G401 (cell line): ENCODE results near the gene KLK13. TPM values are rescaled to one million over a fixed set of nuclear protein-coding genes. Genes with fewer than 3 reads are reported as not detected.

ENCODE experiments used
- DNase-seq: peaks from one replicate; pipeline ENCODE4 v3.0.0-alpha.2; 2015; ENCODE audit warnings: low spot score
- in situ Hi-C: cut with HindIII; loops from 2 replicates; pipeline ENCODE4 v1.10.0; 2016; ENCODE audit warnings: low sequenced_read_pairs, mixed read lengths
- total RNA-seq: library from RNA; depleted of rRNA; stranded (reverse); fragments of >200 nt; shearing (Covaris generic); gene quantifications from 2 replicates; pipeline ENCODE4 v1.2.3, GENCODE V29; 2014

Gene KLK13
- total RNA-seq, 1 experiment from 2014 or later, result not detected

DNA sequence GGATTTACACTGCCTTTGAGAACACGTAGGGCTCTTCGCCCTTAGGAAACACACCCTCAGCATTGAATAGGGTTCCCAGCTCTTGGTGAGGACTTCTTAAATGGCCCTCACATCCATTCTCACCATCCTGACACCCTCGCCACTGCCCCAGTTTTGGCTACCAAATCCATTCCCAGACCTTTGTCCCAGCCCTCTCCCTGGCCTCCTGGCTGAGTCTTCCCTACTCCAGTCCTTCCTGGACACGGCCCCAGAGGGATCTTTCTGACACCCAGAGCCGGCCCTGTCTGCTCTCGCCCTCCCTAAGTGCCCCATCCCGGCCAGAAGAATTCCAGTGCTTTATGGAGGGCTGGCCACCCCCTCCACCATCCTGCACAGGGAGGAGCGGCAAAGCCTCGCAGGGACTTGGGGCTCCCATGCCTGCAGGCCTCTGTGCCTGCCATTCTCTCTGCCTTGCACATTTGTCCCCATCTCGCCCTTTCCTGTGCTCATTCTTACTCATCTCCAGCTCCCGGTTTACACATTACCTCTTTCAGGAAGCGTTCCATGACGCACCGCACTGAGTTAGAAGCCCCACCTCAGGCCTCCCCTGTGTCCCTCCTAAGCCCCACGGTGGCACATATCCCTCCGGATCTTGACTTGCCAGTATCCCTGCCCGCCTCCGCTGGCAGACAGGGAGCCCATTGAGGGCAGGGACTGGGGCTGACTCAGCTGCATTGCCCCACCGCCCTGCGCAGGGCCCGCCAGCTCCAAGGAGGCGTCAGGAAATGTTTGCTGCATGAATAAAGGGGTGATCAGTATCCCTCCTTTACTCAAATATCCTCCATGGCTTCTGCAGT is 28.8 kb upstream of the KLK13 start:
- in situ Hi-C loops, result no loop called here

DNA sequence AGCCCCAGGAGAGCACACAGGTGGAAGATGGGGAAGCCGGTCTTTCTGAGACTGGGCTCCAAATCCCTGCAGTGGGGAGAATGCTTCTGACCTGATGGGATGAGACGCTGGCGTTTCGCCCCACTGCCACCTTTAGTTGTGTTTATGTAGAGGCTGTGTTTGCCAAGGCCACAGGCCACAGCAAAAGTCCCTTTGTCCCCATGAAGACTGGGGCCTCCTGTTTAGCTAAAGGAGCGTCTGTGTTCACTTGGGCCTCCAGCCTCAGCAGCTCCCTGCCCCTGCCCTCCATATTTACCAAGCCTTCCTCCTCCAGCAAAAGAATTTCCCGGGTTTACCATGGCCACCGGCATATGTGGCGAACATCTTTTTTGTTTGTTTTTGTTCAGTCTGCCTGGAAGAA is 28.2 kb upstream of the KLK13 start:
- DNase-seq, result no peak
- in situ Hi-C loops, result no loop called here

More for the DNA sequence above, 28.8 kb upstream of the KLK13 start:
- DNase-seq, result no peak

DNA sequence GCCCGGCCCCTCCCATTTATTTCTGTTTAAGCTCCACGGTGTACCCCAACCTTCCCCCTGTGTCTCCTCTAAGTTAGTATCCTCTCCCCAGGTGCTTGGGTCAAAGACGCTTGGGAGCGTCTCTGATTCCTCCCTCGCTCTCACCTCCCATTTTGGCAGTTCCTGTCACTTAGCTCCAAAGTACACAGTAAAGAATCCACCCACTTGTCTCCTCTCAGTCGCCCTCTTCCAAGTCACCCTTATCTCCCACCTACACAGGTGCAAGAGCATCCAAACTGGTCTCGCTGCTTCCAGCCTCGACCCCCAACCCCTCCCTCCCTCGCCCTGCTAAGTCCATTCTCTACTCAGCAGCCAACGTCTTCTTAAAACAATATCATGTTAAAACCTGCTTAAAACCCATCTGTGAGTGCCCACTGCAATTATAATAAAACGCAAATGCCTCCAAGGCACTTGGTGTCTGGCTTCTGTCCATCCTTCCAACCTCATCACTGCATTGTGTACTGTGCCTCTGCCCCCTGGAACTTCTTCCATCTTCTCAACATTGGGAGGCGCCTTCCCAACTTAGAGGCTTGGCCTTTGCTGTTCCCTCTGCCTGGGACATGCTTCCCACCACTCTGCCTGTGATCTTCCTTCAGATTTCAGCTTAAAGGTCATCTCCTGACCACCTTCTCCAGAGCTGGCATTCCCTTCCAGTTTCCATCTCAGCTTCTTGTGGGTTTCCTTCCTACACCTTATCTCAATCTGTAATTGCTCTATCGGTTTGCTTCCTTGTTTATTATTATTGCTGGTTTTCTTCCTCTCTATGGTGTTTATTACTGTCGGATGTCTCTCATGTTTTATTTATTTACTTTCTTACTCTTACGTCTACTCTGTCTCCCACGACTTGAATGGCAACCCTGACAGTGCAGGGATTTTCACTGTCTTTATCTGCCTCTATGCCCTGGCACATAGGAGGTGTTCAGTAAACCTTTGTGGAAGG is 27.3 kb upstream of the KLK13 start:
- DNase-seq, result no peak
- in situ Hi-C loops, result no loop called here

DNA sequence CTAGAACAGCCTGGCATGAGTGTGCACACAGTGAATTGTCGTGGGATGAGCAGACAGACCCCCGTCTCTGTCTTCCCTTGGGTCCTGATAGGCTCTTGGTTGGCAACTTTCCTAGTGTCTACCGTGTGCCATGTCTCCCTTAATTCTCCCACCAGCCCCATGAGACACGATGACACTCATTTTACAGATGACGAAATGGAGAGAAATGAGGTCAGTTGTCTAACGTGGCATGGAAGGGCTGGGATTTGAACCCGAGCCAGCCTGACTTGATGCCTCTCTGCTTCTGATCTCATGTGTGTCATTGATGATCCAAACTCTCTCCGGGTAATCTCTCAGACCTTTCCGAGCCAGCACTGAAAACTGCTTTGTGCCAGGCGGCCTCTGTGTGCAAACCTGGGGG is 26.2 kb upstream of the KLK13 start:
- DNase-seq, result no peak
- in situ Hi-C loops, result no loop called here

DNA sequence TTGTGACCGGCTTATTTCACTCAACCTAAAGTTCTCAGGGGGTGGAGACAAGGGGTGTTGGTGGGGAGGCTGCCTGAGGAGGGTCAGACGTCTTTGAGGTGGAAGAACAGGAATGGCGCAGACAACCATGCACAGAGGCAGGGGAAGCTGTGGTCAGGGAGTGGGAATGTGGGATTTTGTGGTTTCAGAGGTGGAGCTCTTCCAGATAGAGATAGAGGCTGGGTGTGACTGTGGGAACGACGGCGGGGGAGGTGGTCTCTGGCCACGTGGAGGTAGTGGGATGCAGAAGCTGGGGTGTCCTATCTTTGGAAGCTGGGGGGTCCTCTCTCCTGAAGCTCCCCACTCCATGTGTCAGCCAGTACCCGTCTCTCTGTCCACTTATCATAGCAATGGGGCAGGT is 25.6 kb upstream of the KLK13 start:
- DNase-seq, result no peak
- in situ Hi-C loops, result no loop called here

DNA sequence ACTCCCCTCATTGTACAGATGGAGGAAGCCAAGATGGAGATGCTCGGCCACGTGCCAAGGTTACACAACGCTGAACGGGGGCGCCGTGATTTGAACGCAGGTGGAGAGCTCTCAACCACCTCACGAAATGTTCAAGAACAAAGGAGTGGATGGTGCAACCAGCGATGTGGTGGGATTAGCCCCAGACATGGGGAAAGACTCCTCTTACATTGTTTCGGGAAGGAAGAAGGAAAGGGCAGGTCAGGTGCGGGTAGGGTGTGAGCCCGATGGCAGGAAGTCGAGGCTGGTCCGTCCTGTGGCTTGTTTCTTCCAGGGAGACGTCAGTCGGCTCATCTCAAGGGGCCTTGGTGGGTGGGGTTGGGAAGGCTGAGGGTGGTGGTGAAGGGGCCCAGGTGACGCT is 24.9 kb upstream of the KLK13 start:
- no peak for DNase-seq
- in situ Hi-C loops, result no loop called here

DNA sequence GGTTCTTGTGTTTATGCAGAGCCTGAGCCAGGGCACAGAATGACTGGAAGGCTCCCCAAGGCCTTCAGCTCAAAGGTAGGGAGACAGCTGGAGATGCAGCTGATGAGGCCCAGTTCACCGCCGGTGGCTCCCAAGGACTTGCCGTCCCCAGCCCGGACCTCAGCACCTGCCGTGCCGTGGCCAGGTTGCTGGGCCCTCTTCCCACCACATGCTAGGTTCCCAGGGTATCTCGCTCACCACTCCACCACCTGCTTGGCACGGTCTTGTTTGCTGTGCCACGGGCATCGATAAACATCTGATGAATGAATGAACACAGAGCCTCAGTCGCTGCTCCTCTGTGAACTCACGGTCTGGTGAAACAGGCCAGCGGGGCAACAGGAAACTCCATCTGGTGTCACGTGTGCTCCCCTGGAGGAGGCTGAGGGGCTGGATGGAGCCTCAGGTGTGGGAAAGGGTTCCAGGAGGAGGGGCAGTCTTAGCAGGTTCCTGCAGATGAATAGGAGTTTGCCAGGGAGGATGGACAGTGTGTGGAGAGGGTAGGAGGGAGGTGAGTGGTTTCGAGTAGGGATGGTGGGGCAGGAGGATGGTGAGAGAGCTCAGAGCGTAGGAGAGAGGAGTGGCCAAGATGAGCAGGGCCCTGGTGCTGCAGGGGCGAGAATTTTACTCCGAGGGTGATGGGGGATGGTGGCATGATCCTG is 21.4 kb upstream of the KLK13 start:
- in situ Hi-C loops, result no loop called here
- no peak for DNase-seq

DNA sequence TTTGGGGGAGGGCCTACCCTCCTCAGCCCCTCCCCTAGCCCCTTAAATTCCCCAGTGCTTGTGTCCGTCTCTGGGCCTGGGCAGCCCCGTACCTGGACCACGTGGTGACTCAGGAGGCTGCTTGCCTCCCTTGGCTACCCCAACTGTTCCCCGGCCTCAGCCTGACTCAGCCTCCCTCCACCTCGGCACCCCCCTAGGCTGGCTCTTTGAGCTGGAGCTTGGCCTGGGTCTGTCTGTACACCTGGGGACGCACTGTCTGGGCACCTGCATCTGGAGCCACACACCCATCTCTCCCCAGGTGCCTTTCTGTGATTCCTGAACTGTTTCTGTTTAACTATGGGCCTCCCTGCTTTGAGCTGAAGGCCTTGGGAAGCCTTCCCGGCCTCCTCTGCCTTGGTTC is 19.6 kb upstream of the KLK13 start:
- no peak for DNase-seq
- in situ Hi-C loops, result no loop called here

DNA sequence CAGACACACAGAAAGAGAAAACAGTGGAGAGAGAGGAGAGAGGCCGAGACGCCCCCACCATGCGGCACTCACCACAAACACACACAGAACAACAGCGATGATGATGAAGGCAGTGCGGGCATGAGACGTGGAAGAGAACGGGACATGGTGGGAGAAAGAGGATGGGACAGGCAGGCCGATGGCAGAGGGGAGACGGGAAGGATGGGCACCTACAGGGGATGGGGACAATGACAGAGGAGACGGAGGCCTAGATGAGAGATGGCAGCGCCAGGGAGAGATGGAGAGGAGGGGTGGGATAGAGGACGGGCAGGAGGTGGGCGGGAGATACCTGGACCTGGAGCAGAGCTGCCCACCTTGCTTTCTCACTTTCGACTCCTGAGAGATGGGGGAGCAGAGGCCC is 18.9 kb upstream of the KLK13 start:
- DNase-seq, result no peak
- in situ Hi-C loops, result no loop called here

DNA sequence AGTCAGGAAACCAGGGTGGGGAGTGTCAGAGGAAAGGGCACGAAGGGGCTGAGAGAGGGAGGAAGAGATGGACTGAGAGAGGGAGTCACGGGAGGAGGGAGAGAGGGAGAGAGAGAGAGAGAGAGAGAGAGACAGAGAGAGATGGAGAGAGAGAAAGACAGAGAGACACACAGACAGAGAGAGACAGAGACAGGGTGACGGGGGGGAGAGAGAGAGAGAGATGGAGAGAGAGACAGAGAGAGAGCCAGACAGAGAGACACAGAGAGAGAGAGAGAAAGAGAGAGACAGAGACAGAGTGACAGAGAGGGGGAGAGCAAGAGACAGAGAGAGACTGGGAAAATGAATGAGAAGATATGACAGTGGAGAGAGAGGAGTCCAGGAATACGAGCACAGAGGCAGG is 18.3 kb upstream of the KLK13 start:
- in situ Hi-C loops, result no loop called here
- DNase-seq, result no peak

DNA sequence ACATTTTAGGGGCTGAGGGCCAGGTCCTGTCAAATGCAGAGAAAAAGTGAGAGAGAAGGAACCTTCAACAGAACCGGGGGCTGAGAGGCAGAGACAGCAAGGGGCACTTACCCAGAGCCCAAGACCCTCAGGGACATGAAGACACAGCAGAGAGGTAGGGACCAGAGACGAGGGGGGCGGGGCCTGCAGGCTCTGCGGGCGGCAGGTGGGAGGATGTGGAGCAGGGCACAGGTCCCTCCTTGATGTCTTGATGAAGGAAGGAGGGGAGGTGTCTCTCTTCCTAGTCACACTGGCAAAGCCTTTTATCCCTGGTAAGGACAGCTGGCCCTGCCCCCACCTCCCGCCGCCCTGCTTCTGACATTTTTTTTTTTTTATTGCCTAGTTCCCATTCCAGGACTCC is 17.7 kb upstream of the KLK13 start, which contains the start of gene KLK14:
KLK14 (minus strand) TSS at position 277 of the 400 bp plus-strand sequence; CDS start at position 4, 273 bp downstream.
- DNase-seq, result no peak

DNA sequence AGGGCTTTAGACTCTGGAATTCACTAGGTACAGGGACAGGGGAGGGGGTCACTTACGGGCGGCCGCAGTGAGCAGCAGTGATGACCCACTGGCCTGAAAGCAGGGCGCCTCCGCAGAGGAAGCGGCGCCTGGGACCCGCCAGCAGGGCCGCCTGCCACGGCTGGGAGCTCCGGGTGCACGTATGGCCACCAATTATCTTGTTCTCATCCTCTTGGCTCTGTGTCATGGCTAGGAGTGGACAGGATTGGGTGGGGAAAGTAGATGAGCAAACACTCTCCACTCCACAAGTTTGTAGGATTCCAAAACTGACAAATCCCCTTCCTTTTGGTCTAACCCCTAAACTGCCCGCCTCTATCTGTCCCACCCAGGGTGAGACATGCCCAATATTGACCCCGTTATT is 16.6 kb upstream of the KLK13 start:
- DNase-seq, result no peak
- in situ Hi-C loops, result no loop called here

More for the DNA sequence above, 17.7 kb upstream of the KLK13 start, which contains the start of gene KLK14:
- in situ Hi-C loops, result no loop called here

DNA sequence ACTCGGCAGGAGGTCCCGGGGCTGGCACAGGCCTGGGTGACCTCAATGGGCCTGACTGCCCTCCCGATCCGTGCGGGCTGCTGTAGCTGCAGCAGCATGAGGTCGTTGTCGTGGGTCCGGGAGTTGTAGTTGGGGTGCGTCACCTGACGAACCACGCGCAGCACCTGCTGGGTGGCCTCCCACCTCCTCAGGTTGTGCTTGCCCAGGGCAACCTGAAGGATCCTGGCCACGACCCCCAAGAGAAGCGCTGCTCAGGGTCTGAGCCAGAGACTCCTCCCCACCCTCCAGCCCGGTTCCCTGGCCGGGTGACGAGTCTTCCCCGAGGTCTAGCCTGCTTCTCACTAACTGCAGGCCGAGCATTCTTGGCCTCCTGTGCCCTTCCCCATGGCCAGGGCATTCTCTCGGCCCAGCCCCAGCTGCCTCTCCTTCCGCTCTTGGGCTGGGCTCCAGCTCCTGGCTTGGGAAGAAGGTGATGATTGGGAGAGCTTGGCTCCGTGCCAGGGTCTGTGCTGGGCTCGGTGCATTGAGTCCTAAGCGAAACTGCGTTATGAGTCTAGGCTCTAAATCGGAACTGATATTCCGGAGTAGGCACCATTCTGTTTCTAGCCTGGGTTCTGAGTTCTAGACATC is 14.7 kb upstream of the KLK13 start:
- DNase-seq, result peak; percentile 13
- in situ Hi-C loops, result no loop called here

DNA sequence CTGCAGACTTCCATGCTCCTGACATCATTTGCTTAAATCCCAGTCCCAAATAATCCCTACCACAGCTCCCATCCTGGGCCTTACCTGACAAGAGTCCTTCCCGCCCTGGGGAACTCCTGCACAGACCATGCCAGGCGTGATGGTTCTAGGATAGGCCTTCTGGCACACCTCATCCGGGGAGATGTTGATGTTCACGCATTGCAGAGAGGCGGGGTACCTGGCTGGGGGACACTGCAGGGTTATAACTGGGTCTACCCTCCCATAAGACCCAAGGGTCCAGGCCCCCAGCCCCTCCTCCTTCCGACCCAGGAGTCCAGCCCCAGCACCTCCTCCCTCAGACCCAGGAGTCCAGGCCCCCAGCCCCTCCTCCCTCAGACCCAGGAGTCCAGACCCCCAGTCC is 13.8 kb upstream of the KLK13 start:
- in situ Hi-C loops, result no loop called here
- no peak for DNase-seq

DNA sequence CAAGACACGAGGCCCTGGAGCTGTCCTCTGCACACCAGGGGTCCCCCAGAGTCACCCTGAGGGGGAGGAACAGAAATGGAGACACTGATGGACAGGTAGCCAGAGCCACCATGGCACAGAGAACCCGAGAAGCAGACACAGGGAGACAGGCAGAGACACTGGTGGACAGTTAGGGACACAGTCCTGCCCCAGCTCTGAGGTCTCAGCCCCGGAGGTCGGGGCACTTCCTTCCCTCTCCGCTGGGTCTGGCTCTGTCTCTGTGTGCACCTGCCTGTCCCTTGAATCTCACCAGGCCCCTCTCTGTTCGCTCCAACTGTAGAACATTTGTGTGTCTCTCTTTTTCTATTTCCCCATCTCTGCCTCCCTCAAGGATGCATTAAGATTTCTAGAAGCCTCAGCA is 13.2 kb upstream of the KLK13 start:
- in situ Hi-C loops, result no loop called here
- no peak for DNase-seq

DNA sequence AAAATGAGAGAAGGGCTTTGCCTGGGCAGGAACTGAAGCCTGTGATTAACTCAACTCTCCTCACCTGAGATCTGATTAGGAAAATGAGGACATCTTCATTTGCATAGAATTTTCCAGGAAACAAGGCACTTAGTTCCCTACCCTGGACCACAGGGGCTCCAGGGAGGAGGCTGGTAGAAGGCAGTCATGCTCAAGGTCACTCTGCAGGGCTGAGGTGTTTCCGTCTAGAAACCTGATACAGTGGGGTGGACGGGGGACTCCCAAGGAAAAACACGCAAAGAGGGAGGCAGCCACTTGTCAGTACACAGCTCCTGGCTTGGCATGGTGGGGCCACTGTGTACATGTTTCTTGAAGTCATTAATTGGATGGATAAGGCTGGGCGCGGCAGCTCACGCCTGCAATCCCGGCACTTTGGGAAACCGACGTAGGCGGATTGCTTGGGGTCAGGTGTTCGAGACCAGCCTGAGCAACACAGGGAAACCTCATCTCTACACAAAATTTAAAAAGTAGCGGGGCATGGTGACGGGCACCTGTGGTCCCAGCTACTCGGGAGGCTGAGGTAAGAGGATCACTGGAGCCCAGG is 11.8 kb upstream of the KLK13 start:
- DNase-seq, result no peak
- in situ Hi-C loops, result no loop called here

DNA sequence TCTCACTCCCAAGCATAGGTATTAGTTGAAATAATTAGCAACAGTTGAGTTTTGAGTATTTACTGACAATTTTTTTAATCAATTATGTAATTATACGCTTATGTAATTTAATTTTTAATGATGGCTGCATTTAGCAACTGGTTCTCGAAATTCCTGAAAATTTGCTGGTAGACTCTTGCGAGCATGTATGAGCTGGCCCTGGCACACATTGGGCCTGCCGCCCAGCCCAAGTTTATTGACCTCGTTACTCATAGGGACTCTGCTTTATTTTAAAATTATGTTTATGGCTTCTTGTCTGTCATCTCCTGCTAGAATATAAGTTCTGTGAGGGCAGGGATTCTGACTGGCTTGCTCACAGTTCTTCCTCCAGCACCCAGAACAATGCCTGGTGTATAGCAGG is 11.1 kb upstream of the KLK13 start:
- no peak for DNase-seq
- in situ Hi-C loops, result no loop called here

DNA sequence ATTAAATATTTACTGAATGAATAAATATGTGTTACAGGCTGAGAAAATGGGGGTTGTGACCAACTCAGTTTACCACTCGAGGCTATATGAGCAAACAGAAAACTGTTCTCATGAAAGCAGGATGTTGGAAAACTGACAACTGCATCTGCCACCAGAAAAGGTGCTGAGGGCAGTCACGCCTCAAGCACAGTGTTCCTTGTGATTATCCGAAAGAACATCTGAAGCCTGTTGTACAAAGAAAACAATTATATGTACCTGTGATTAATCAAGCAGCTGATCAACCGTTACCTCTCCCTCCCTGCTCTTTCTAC is 6.2 kb upstream of the KLK13 start:
- no peak for DNase-seq
- in situ Hi-C loops, result no loop called here
